Body of pancreas (tissue), 4 donors: ENCODE data around the gene PNRC2.

ENCODE experiments used
- POLR2A ChIP-seq, 3 donors: fragments of 450-650 bp; IDR thresholded peaks; one replicate each; pipeline ENCODE4 v1.6.1; 2016; ENCODE audit warnings: antibody characterized with exemption in 3 of 3, mild to moderate bottlenecking in 2 of 3
- TF ChIP-seq, protein P1 (sequence below), 7 experiments: fragments of 450-650 bp in 4 of 7; fragments of 200-600 bp in 3 of 7; sonication (generic) in 3 of 7; IDR thresholded peaks; one replicate each; pipeline ENCODE4 v1.5.1; 2016 to 2019; ENCODE audit warnings: antibody characterized with exemption in 7 of 7

DNA sequence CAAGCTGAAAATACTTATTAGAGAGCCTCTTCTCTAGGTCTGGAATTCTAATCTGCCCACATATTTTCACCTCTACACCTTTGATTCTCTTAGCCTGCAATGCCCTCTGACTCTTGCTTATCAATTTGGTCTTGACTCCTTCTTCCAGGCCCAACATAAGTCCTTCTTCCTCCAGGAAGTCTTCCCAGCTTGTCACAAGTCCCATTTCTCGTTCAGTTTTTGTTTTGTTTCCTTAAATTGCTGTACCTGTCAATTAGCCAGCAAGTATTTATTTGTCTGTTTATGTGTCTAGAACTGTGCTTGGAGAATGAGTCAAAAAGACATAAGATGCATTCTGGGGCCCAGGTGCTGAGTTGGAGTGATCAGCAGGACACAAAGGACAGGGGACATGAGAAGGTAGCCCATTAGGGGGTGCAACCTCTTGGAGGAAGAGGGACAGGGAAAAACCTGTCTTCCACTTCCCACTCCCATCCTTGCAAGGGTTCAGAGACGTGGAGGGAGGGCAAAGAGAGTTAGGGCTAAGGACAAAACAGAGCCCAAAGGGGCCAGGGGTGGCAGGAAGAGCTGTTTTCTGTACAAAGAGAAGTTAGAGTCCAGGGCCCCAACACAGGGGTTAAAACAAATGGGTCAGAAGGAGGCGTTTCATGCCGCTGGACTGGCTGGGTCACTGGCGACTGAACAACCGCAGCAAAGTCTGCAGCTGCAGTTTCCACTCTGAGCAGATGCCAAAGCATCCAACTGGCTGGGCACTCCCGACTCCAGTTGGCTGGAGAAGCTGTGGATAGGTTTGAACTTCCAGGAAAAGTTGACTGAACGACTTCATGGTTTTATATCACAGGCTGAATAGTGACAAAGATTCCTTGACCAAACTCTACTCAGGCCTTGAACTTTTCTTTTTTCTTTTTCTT lies 35.8 kb upstream of the PNRC2 start:
- TF ChIP-seq, protein P1, sequence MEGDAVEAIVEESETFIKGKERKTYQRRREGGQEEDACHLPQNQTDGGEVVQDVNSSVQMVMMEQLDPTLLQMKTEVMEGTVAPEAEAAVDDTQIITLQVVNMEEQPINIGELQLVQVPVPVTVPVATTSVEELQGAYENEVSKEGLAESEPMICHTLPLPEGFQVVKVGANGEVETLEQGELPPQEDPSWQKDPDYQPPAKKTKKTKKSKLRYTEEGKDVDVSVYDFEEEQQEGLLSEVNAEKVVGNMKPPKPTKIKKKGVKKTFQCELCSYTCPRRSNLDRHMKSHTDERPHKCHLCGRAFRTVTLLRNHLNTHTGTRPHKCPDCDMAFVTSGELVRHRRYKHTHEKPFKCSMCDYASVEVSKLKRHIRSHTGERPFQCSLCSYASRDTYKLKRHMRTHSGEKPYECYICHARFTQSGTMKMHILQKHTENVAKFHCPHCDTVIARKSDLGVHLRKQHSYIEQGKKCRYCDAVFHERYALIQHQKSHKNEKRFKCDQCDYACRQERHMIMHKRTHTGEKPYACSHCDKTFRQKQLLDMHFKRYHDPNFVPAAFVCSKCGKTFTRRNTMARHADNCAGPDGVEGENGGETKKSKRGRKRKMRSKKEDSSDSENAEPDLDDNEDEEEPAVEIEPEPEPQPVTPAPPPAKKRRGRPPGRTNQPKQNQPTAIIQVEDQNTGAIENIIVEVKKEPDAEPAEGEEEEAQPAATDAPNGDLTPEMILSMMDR (IDR thresholded peaks at IDR 0.05) = no peak
- no peak for TF ChIP-seq POLR2A (IDR thresholded peaks at IDR 0.05)
